Activated CD8-positive, alpha-beta T cell treated with anti-CD3 and anti-CD28 coated beads, Interleukin-2, amount 10 ng/mL, durations not matched to agents 7 days and 5 days (primary cell): ENCODE results near the gene PDE9A. TPM values are rescaled to one million over a fixed set of nuclear protein-coding genes. Genes with fewer than 3 reads are reported as not detected.

ENCODE experiments used
- ATAC-seq: fragments of 150-1000 bp; cut with Tn5 transposase; one replicate; pipeline ENCODE4 v1.10.0; 2021; ENCODE audit warnings: moderate library complexity
- CTCF ChIA-PET: fragments of 350-600 bp; sonication (Branson Sonifier 250); formaldehyde crosslinking; loops from one replicate; lab custom pipeline; 2021; ENCODE audit warnings: antibody characterized with exemption; lab: Charles Lee
- POLR2A ChIA-PET: fragments of 350-600 bp; sonication (Branson Sonifier 250); formaldehyde crosslinking; loops from one replicate; lab custom pipeline; 2021; ENCODE audit warnings: antibody characterized with exemption; lab: Charles Lee
- DNase-seq: peaks from one replicate; pipeline ENCODE4 v3.0.0-alpha.2; 2020
- H3K27ac Mint-ChIP-seq: one replicate; pipeline ENCODE4 v1.8.0; 2021; ENCODE audit warnings: mild to moderate bottlenecking, mixed read lengths
- H3K27me3 Mint-ChIP-seq: one replicate; pipeline ENCODE4 v1.8.0; 2021; ENCODE audit warnings: low read depth, mixed read lengths
- H3K36me3 Mint-ChIP-seq: one replicate; pipeline ENCODE4 v1.8.0; 2021; ENCODE audit warnings: low read depth, mixed read lengths
- H3K4me1 Mint-ChIP-seq: one replicate; pipeline ENCODE4 v1.8.0; 2021; ENCODE audit warnings: low read depth, mixed read lengths
- H3K4me3 Mint-ChIP-seq: one replicate; pipeline ENCODE4 v1.8.0; 2021; ENCODE audit warnings: mild to moderate bottlenecking, mixed read lengths
- H3K9me3 Mint-ChIP-seq: one replicate; pipeline ENCODE4 v1.8.0; 2022; ENCODE audit warnings: mixed read lengths; ENCODE audit not compliant: insufficient read depth
- total RNA-seq, 2 experiments: library from RNA; stranded (reverse); gene quantifications; one replicate each; pipeline ENCODE4 v1.2.3, GENCODE V29; 2021

Gene PDE9A
- total RNA-seq, 2 experiments from 2014 or later: 8.3 to 10.8 TPM

DNA sequence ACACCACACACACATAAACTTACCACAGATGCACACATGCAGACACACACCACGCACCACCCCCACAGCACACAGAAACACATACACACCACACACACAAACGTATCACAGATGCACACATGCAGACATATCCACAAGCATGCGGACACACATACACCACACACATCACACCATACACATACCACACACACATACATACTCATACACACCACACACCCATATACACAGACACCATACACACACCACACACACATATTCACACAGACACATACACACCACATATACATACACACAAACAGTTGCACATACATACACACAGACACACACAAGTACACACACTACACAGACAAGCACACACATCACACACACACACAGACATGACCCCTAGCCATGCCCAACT, 37.5 kb upstream of the PDE9A start:
- CTCF ChIA-PET: interaction anchor here (1.0 kb wide), 1 partner anchor 22 kb away, joined by 4 read pairs; no protein-coding TSS in a partner anchor

DNA sequence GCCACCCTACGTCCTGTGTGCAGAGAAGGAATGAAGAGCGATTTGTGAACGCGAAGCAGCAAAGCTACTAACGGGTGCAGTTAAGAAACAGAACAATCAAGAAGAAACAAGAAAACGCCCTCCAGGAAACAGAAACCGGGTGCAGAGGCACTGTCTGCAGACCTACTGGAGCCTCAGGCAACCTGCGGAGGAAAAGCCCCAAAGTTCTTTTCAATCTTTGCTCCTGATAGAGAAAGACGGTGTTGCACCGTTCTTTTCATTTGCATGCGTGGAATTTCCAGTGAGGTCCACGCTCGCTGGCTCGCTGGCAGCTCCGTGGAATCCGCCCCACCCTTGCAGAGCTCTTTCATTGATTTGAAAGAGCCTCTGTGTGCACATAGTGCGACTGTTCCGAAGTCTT, 37.0 kb upstream of the PDE9A start:
- Mint-ChIP-seq H3K9me3 (peaks cover 6% of the 10 kb centered on the region), H3K36me3 (no peaks in the 10 kb centered on the region), H3K4me1 (no peaks in the 10 kb centered on the region), H3K4me3 (no peak overlapping the region), H3K27me3 (peaks cover 28% of the 10 kb centered on the region), H3K27ac (no peak overlapping the region)
- peak; percentile 16 for ATAC-seq
- peak; percentile 63 for DNase-seq
- ChIA-PET POLR2A (no interaction called here), CTCF (interaction anchor here (1.0 kb wide), 1 partner anchor 23 kb away, joined by 4 read pairs; no protein-coding TSS in a partner anchor)

More for the DNA sequence above, 37.5 kb upstream of the PDE9A start:
- peaks cover 22% of the 10 kb centered on the region for H3K27me3 Mint-ChIP-seq
- no peak overlapping the region for H3K27ac Mint-ChIP-seq
- peaks cover 6% of the 10 kb centered on the region for H3K9me3 Mint-ChIP-seq
- ATAC-seq (no peak), DNase-seq (no peak)
- no peaks in the 10 kb centered on the region for H3K4me1 Mint-ChIP-seq
- H3K36me3 Mint-ChIP-seq: no peaks in the 10 kb centered on the region
- H3K4me3 Mint-ChIP-seq: no peak overlapping the region
- POLR2A ChIA-PET: no interaction called here

DNA sequence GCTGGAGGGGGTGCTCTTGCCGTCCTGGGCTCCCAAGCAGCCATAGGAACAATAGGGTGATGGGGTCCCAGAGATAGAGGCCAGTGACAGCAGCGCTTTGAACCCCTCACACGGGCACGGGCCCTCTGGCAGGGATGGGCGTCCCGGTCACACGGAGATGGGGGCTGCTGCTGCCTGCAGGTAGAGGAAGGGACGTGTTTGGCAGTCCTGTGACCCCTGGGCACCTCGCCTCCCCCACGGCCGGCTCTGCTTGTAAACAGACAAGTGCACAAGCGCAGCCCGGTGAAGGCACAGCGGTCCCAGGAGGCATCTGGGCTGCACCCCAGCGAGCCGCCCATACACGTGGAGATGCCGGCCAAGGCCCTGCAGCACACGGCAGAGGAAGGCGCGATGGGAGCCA, 36.5 kb upstream of the PDE9A start:
- peaks cover 31% of the 10 kb centered on the region for H3K27me3 Mint-ChIP-seq
- DNase-seq (no peak), ATAC-seq (no peak)
- H3K4me3 Mint-ChIP-seq: no peak overlapping the region
- no peaks in the 10 kb centered on the region for H3K36me3 Mint-ChIP-seq
- no peak overlapping the region for H3K27ac Mint-ChIP-seq
- ChIA-PET CTCF (interaction anchor here (1.0 kb wide), 1 partner anchor 23 kb away, joined by 4 read pairs; no protein-coding TSS in a partner anchor), POLR2A (no interaction called here)
- no peaks in the 10 kb centered on the region for H3K4me1 Mint-ChIP-seq
- peaks cover 6% of the 10 kb centered on the region for H3K9me3 Mint-ChIP-seq

DNA sequence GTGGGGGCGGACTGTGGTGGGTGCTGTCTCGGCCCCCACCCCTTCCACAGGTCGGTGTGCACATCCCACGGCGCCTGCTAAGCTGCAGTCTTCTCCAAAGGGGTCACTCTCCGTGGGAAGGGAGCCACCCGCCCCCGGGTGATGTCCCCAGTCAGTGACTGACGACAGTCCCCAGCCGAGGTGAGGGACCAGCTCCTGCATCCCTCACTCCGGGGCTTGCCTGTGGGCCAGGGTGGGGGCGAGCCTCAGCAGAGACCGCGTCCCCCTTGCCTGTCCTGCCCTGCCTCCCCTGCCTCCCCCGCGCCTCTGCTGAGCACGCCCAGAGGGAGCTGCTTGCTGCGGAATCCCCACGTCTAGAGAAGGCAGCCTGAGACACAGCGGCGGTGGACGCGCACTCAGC, 35.9 kb upstream of the PDE9A start:
- no peaks in the 10 kb centered on the region for H3K36me3 Mint-ChIP-seq
- H3K4me3 Mint-ChIP-seq: no peak overlapping the region
- no peaks in the 10 kb centered on the region for H3K4me1 Mint-ChIP-seq
- ChIA-PET POLR2A (no interaction called here), CTCF (no interaction called here)
- ATAC-seq: no peak
- DNase-seq: no peak
- H3K9me3 Mint-ChIP-seq: peaks cover 3% of the 10 kb centered on the region
- H3K27ac Mint-ChIP-seq: no peak overlapping the region
- H3K27me3 Mint-ChIP-seq: peaks cover 34% of the 10 kb centered on the region

DNA sequence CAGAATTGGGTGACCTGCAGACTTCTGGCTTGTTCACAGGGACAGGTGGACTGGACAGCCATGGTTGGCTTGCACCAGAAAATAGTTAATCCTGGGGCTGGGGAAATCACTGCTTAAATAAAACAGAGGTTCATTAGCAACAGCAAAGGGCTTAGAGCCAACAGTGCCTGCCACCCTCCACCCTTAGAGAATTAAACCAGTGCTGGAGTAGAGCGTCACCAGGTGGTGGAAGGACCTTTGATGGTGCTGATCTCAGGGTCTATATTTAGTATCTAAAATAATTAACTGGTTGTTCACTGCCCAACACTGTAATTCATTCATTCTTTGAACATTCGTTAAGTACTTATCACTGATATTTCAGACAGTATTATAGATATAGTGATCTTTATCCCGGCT, 34.7 kb upstream of the PDE9A start:
- Mint-ChIP-seq H3K27ac (no peak overlapping the region), H3K36me3 (no peaks in the 10 kb centered on the region), H3K4me1 (no peaks in the 10 kb centered on the region), H3K27me3 (peaks cover 30% of the 10 kb centered on the region), H3K4me3 (no peak overlapping the region), H3K9me3 (no peaks in the 10 kb centered on the region)
- DNase-seq: no peak
- ChIA-PET CTCF (interaction anchor here (0.6 kb wide), 1 partner anchor 213 kb away, joined by 3 read pairs; no protein-coding TSS in a partner anchor), POLR2A (no interaction called here)
- no peak for ATAC-seq

DNA sequence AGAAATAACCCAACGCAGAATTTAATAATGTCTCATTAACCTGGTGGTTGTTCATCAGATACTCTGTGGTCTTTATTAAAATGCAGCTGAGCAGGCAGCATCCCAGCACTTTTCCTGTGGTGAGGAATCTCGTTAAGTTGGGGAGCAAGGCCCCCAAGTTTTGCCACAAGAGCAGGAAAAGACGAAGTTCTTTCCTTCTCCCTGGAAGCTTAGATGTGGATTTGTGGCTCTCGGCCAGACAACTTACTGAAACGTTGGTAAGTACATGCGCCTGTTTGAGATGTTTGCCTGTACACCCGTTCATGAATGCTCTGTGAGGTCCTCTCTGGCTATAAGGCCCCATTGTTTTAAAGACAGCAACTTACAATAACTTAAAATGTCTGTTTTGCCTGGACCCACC, 34.3 kb upstream of the PDE9A start:
- H3K9me3 Mint-ChIP-seq: no peaks in the 10 kb centered on the region
- DNase-seq: no peak

DNA sequence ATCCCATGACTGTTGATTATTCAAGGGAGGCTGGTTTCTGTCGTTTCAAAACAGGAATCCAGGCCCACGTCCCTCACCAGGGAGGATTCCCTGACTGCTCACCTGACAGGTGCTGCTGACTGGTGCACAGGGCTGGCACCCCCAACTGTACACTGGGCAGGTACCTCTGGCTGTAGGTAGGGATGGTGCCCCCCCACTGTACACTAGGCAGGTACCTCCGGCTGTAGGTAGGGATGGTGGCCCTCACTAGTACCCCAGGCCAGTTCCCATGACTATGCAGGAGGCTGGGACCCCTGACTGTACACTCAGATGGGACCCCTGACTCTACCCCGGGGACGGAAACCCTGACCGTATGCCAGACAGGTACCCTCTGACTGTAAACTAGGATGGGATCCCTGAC, 33.6 kb upstream of the PDE9A start:
- ATAC-seq (no peak), DNase-seq (no peak)
- ChIA-PET POLR2A (no interaction called here), CTCF (no interaction called here)
- Mint-ChIP-seq H3K36me3 (no peaks in the 10 kb centered on the region), H3K27me3 (peaks cover 41% of the 10 kb centered on the region), H3K4me3 (no peak overlapping the region), H3K27ac (no peak overlapping the region), H3K9me3 (no peaks in the 10 kb centered on the region), H3K4me1 (no peaks in the 10 kb centered on the region)

More for the DNA sequence above, 34.3 kb upstream of the PDE9A start:
- no peaks in the 10 kb centered on the region for H3K4me1 Mint-ChIP-seq
- POLR2A ChIA-PET: no interaction called here
- H3K27ac Mint-ChIP-seq: no peak overlapping the region
- no peaks in the 10 kb centered on the region for H3K36me3 Mint-ChIP-seq
- ATAC-seq: no peak
- CTCF ChIA-PET: interaction anchor here (0.6 kb wide), 1 partner anchor 213 kb away, joined by 3 read pairs; no protein-coding TSS in a partner anchor
- no peak overlapping the region for H3K4me3 Mint-ChIP-seq
- H3K27me3 Mint-ChIP-seq: peaks cover 34% of the 10 kb centered on the region

DNA sequence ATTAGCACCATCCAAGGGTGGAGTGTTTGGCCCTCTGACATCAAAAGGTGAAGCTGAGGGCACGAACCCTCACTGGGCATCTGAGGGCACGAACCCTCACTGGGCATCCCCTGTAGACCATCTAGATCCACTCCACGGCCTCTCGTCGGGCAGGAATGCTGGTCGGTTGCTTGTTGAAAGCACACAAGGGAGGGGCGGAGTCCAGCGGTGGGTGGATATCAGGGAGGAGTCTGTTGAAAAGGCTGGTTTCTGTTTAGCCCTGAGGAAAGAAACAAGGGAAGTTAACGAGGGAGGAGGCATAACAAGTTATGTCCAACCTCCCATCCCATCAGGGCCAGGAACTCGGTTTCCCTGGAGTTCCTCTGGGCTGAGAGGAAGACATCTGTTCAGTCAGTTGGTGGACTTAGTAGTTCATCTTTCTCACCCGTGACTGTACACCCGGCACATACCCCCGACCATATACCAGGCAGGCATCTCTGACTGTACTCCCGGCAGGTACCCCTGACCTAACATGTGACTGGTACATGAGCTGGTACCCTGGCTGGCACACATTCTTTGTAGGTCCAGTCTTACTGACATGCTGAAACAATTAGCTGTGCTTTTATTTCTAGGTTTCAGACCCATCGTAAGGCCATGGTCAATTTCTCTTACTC, 32.1 kb upstream of the PDE9A start:
- no peaks in the 10 kb centered on the region for H3K4me1 Mint-ChIP-seq
- no peak overlapping the region for H3K4me3 Mint-ChIP-seq
- CTCF ChIA-PET: no interaction called here
- peaks cover 45% of the 10 kb centered on the region for H3K27me3 Mint-ChIP-seq
- POLR2A ChIA-PET: no interaction called here
- DNase-seq: no peak
- no peak overlapping the region for H3K27ac Mint-ChIP-seq
- no peaks in the 10 kb centered on the region for H3K36me3 Mint-ChIP-seq
- no peaks in the 10 kb centered on the region for H3K9me3 Mint-ChIP-seq
- no peak for ATAC-seq

DNA sequence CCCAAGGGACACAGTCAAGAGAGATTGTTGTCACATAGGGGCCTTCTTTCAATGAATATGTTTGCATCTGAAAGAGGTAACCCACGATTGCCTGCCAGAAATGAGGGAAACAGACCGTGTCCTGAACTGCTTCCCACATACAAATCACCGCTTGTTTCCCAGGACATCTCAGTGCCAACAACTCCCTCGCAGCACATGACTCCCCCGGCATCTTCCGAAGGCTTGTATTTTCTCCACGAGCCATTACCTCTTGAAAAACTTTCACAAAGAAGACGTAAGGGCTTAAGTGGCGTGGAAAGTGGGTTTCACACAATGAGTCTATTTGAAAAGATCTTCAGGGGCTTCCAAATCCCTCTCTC, 31.6 kb upstream of the PDE9A start:
- Mint-ChIP-seq H3K4me3 (no peak overlapping the region), H3K27ac (no peak overlapping the region), H3K9me3 (no peaks in the 10 kb centered on the region), H3K36me3 (no peaks in the 10 kb centered on the region), H3K27me3 (peaks cover 49% of the 10 kb centered on the region), H3K4me1 (no peaks in the 10 kb centered on the region)
- POLR2A ChIA-PET: no interaction called here
- CTCF ChIA-PET: interaction anchor here (1.2 kb wide), 1 partner anchor 29 kb away, joined by 3 read pairs; no protein-coding TSS in a partner anchor
- ATAC-seq (no peak), DNase-seq (no peak)

DNA sequence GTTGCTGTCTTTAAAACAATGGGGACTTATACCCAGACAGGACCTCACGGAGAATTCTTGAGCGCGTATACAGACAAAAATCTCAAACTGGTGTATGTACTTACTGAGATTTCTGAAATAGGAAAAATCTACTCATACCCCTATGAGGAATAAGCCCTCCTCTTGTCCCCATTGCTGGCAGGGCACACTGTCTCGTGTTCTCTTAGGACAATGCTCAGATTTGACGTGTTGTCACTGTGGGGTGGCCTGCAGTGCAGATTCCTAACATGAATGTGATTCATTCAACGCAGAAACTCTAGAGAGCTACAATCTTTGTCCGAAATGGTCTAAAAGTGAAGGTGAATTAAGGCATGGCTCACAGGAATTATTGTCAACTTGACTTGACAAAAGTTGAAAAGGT, 31.1 kb upstream of the PDE9A start:
- Mint-ChIP-seq H3K4me1 (no peaks in the 10 kb centered on the region), H3K27me3 (peaks cover 50% of the 10 kb centered on the region), H3K4me3 (no peak overlapping the region), H3K27ac (no peak overlapping the region), H3K36me3 (no peaks in the 10 kb centered on the region), H3K9me3 (no peaks in the 10 kb centered on the region)
- no peak for ATAC-seq
- DNase-seq: no peak
- POLR2A ChIA-PET: no interaction called here
- CTCF ChIA-PET: interaction anchor here (0.8 to 1.2 kb wide), 2 partner anchors 29 to 199 kb away, joined by 3 read pairs; no protein-coding TSS in a partner anchor

DNA sequence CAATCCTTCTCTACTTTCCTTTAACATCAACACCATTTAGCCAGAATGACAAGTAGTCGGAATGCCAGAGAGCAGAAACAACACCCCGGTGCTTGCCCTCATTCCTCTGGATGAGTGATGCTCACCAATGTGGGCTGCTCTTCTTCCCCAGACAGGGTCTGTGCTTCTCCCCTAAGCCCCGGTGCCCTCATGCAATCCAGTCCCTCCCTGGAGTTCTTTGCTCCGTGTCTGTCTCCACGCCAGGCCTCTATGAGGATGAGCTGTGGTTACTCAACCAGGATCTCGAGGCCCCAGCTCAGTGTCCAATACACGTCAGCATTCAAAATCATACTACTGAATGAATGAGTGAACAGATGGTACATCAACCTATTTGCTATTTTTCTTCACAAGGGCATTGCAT, 29.7 kb upstream of the PDE9A start:
- DNase-seq (no peak), ATAC-seq (no peak)
- no peak overlapping the region for H3K4me3 Mint-ChIP-seq
- POLR2A ChIA-PET: no interaction called here
- H3K9me3 Mint-ChIP-seq: no peaks in the 10 kb centered on the region
- CTCF ChIA-PET: interaction anchor here (1.0 to 1.3 kb wide), 3 partner anchors 15 to 194 kb away, joined by 3 to 4 read pairs (median 4); no protein-coding TSS in a partner anchor
- H3K27ac Mint-ChIP-seq: no peak overlapping the region
- H3K36me3 Mint-ChIP-seq: no peaks in the 10 kb centered on the region
- no peaks in the 10 kb centered on the region for H3K4me1 Mint-ChIP-seq
- peaks cover 47% of the 10 kb centered on the region for H3K27me3 Mint-ChIP-seq

DNA sequence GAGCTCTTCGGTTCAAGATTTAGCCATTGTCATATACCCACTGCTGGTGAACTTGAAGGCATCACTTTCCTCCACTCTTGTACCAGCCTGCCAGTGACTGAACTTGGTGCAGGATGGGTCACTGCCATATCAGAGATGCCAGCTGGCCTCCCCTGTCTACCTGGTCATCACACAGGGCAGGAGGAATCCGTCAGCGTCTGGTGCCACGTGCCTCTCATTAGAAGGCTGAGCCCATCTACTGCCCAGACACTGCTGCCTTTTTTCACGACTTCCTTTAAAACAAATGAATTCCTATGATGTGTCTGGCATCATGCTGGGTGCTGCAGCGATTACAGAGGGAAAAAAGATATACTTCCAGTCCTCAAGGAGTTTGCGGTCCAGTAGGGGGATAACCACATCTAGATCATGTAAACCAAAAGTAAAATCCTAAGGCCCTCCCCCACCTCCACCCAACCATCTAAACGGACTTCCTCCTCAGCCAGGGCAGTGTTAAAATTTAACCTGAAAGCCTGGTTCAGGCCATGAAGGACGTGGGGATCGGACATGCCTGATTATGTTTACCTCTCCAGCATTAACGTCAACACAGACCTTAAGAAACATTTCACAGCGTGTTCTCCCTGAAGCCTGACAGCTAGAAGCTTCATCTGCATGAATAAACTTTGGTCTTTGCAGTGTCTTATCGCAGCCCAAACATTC, 29.2 kb upstream of the PDE9A start:
- Mint-ChIP-seq H3K4me3 (no peak overlapping the region), H3K4me1 (no peaks in the 10 kb centered on the region), H3K9me3 (no peaks in the 10 kb centered on the region), H3K36me3 (no peaks in the 10 kb centered on the region), H3K27me3 (peaks cover 47% of the 10 kb centered on the region), H3K27ac (no peak overlapping the region)
- ChIA-PET CTCF (interaction anchor here (1.1 to 1.3 kb wide), 2 partner anchors 14 to 30 kb away, joined by 3 to 4 read pairs; no protein-coding TSS in a partner anchor), POLR2A (no interaction called here)
- ATAC-seq (no peak), DNase-seq (no peak)
